Dermis blood vessel endothelial cell (primary cell): ENCODE data around the gene RARG. TPM values are rescaled to one million over a fixed set of nuclear protein-coding genes. Genes with fewer than 3 reads are reported as not detected.

ENCODE experiments used
- DNase-seq: peaks from one replicate; pipeline ENCODE4 v3.0.0; 2010
- total RNA-seq: library from RNA; depleted of rRNA; stranded (reverse); fragments of >200 nt; gene quantifications from 2 replicates; pipeline ENCODE4 v1.2.3, GENCODE V29; 2014

The RARG gene
- total RNA-seq, 1 donor from 2014 or later: 11.7 TPM

GRCh38 chr12:53223389-53224060, 8.5 kb downstream of the RARG start:
- DNase-seq: peak; percentile 65

DNA sequence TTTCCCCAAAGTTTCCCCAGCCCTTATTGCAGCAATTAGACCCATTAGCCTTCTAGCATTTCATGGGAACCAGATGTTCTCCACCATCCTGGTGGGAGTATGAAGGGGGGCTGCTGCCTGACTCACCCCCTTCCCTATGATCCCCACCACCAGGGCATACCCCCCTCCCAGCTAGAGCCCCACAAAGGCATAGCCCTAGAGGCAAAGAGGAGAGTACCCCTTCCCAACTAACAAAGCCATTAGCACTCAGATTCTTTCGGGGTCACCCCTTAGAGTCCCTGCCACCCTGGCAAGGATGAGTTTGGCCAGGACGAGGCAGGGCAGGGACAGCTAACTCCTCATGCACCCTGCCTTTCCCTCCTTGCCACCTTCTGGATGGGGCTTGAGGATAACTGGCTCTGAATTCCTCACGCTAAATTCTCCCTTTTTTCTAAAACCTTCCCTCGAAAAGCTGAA, 9.2 kb downstream of the RARG start:
- DNase-seq: no peak

DNA sequence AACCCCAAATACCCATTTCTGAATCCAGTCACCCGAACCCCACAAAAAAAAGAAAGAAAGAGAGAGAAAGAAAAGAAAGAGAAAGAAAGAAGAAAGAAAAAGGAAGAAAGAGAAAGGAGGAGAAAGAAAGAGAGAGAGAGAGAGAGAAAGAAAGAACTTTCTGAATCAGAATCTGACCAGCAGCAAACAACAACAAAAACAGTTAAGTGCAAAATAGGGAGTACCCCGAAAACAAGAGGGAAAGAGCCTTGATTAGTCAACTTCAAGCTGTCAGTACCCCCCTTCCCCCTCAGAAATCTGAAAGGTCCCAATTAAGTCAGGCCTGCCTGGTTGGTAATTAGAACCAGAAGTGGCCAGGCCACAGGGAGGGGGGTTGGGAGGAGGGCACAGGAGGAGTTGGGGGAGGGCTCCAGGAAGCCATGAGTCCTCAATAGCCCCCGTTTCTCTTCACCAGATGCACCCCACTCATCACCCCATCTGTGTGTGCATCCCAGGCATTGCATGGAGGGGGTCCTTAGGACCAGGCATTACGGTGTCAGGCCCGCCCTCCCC, 9.8 kb downstream of the RARG start:
- no peak for DNase-seq

GRCh38 chr12:53221203-53222080, 10.6 kb downstream of the RARG start:
- peak; percentile 66 for DNase-seq

GRCh38 chr12:53220694-53221202, 11.3 kb downstream of the RARG start:
- peak; percentile 93 for DNase-seq

GRCh38 chr12:53219956-53220693, 11.9 kb downstream of the RARG start:
- DNase-seq: peak; percentile 77

DNA sequence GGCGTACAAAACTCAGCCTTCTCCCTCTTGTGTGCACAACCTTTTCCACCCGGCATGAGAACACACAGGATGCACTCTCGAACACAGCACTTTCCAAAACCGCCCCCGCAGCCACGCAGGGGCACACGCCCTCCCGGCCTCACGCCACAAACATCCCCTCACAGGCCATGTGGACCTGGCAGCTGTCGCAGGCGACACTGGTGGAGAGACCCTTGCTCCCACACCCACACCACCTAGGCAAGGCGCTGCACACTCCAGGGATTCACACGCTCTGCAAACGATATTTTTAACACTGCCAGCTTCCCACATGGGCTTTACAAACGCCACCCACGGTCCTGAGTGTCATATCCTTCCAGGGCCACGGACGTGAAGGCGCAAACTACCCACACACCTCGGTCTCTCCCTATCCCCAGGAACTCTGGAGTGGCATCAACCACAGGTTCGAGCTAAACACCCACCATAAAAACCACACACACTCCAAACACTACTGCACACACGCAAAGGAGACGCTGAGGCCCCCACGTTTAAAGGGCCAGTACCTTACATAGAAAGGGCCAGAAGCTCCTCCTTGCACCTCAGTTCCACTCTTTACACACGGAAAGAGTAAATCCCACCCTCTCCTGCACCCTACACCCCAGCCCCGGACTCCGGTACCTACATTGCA, 12.6 kb downstream of the RARG start:
- peak; percentile 51 for DNase-seq

GRCh38 chr12:53218551-53219291, 13.3 kb downstream of the RARG start:
- no peak for DNase-seq

- DNase-seq: no peak
Observed at GRCh38 chr12:53217931-53218307, 14.1 kb downstream of the RARG start.

GRCh38 chr12:53217051-53217930, 14.7 kb downstream of the RARG start:
- DNase-seq: no peak

DNA sequence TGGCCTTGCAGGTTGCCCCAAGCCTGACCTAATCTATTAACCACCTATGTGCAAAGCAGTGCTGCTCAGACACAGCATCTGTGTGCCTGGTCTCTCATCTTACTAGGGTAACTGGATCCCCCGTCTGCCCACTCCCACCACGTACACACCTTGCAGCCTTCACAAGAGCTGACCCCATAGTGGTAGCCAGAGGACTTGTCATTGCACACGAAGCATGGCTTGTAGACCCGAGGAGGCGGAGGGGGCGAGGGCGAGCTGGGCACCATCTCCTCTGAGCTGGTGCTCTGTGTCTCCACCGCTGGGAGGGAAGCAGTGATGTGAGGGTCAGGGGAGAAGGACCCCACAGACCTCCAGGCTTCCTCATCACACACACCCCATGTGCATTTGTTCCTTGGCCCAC, 16.5 kb downstream of the RARG start:
- no peak for DNase-seq

DNA sequence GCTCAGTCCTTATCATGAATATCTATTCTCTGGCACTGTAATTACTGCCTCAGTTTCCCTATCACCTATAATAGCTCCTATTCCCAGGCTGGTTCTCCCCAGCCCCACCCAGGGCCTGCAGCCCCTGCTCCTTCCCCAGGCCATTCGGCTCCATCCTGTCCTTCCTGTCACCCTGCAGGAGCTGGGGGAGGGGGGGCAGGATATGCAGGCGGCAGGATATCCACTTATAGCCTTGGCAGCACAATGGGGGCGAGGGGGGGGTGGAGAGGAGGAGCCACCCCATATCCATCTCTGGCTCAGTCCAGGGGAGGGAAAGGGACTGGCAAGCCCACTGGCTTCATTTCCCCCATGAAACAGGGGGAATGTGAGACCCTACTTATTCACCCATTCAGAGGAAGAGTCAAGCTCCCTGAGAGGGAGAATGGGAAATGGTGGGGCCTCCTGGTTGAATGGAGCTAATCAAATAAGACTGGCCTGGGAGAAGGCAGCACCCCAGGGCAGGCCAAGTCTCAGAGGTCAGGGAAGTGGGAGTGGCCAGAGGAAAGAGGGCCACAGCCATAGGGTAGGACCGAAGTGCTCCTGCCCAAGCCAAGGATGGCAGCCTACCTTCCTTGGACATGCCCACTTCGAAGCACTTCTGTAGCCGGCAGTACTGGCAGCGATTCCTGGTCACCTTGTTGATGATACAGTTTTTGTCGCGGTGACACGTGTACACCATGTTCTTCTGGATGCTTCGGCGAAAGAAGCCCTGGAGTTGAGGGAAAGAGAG, 17.1 kb downstream of the RARG start:
- DNase-seq: peak; percentile 79

DNA sequence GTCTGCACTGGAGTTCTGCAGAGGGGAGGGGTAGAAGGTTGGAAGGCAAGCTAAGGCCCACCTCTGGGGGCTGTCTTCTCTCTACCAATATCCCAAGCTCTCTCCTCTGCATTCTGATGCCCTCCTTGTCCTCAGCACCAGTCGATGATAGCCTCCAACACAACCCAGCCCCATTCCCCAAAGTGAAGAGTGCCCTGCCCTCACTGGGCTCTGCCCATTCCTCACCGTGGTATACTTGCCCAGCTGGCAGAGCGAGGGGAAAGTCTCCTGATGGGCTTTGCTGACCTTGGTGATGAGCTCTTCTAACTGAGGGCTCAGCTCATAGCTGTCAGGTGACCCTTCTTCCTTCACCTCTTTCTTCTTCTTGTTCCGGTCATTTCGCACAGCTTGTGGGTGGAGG, 17.8 kb downstream of the RARG start:
- no peak for DNase-seq

DNA sequence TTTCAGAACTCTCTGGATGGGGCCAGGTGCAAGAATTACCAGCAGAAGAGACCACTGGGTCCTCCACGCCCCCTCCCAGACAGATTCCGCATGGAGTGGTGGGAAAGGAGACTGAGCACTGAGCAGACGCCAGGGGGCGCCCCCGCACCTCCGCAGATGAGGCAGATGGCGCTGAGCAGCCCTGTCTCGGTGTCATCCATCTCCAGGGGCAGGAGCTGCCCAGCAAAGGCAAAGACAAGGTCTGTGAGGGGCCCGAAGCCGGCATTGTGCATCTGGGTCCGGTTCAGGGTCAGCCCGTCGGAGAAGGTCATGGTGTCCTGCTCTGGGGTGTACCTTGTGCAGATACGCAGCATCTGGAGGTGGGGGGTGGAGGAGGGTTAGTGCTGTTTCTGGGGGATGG, 18.7 kb downstream of the RARG start:
- DNase-seq: peak; percentile 89

DNA sequence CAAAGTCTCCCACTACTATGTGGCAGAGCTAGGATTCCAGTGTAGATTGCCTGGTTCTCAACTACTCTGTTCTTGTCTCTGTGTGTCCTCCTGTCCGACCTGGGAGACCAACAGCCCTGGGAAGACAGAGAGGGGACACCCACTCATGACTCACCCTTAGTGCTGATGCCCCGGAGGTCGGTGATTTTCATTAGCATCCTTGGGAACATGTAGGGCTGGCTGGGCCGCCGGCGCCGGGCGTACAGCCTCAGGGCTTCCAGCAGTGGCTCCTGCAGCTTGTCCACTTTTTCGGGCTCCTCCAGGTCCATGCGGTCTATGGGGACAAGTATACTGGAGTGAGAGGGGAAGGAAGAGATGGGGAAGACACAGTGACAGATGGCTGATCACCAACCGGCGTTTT, 19.1 kb downstream of the RARG start:
- no peak for DNase-seq

GRCh38 chr12:53211476-53212381, 20.3 kb downstream of the RARG start:
- DNase-seq: no peak

GRCh38 chr12:53210843-53211242, 21.2 kb downstream of the RARG start:
- no peak for DNase-seq

GRCh38 chr12:53208877-53209463, 23.0 kb downstream of the RARG start:
- DNase-seq: no peak
